T-helper 2 cell treated with Interferon-gamma antibody and Interleukin-4, amounts not matched to agents 5 μg/mL and 100 μg/mL, for 36 hours (primary cell): Measurements from ENCODE around the gene DNAJC22.
A peak's percentile ranks its signal among the peaks of the same experiment; 100 is the strongest.
"Not testable (repeated sequence)": the region's sequence is repeated elsewhere in the genome, so short reads cannot be mapped to it uniquely, and the experiment has no call there.

Experiments used
- DNase-seq: peaks from one replicate; pipeline ENCODE4 v3.0.0; 2021; ENCODE audit warnings: low spot score
- H3K27ac Mint-ChIP-seq: one replicate; pipeline ENCODE4 v1.8.0; 2021; ENCODE audit warnings: mild to moderate bottlenecking, mixed read lengths
- H3K27me3 Mint-ChIP-seq: one replicate; pipeline ENCODE4 v1.8.0; 2021; ENCODE audit warnings: low read depth, mixed read lengths
- H3K36me3 Mint-ChIP-seq: one replicate; pipeline ENCODE4 v1.8.0; 2021; ENCODE audit warnings: low read depth, mixed read lengths
- H3K4me1 Mint-ChIP-seq: one replicate; pipeline ENCODE4 v1.8.0; 2021; ENCODE audit warnings: low read depth, mixed read lengths
- H3K4me3 Mint-ChIP-seq: one replicate; pipeline ENCODE4 v1.8.0; 2022; ENCODE audit warnings: mild to moderate bottlenecking, moderate library complexity, mixed read lengths
- H3K9me3 Mint-ChIP-seq: one replicate; pipeline ENCODE4 v1.8.0; 2021; ENCODE audit warnings: mixed read lengths

Gene DNAJC22

GRCh38 chr12:49323524-49324097 lies 23.1 kb upstream of the DNAJC22 start:
- Mint-ChIP-seq H3K4me3 (peak overlapping the region; percentile 99), H3K4me1 (peaks cover 21% of the 10 kb centered on the region), H3K9me3 (no peaks in the 10 kb centered on the region), H3K27ac (peak overlapping the region; percentile 95), H3K36me3 (peaks cover 32% of the 10 kb centered on the region), H3K27me3 (no peaks in the 10 kb centered on the region)
- DNase-seq = no peak

- Mint-ChIP-seq H3K4me1 (peaks cover 21% of the 10 kb centered on the region), H3K27ac (no peak overlapping the region), H3K27me3 (no peaks in the 10 kb centered on the region), H3K9me3 (no peaks in the 10 kb centered on the region), H3K4me3 (no peak overlapping the region), H3K36me3 (peaks cover 43% of the 10 kb centered on the region)
- no peak for DNase-seq
These were observed 21.1 kb upstream of the DNAJC22 start for GRCh38 chr12:49325606-49326005.

- Mint-ChIP-seq H3K27ac (no peak overlapping the region), H3K27me3 (peaks cover 7% of the 10 kb centered on the region), H3K36me3 (peaks cover 57% of the 10 kb centered on the region), H3K4me1 (peaks cover 14% of the 10 kb centered on the region), H3K4me3 (no peak overlapping the region), H3K9me3 (no peaks in the 10 kb centered on the region)
- DNase-seq = no peak
These were observed 19.3 kb upstream of the DNAJC22 start for GRCh38 chr12:49327368-49327767.

- H3K27me3 Mint-ChIP-seq = peaks cover 11% of the 10 kb centered on the region
These were observed 18.8 kb upstream of the DNAJC22 start for GRCh38 chr12:49327887-49328286.

GRCh38 chr12:49328816-49329215 lies 17.9 kb upstream of the DNAJC22 start:
- Mint-ChIP-seq H3K4me1 (peaks cover 12% of the 10 kb centered on the region), H3K27ac (no peak overlapping the region), H3K36me3 (peaks cover 49% of the 10 kb centered on the region), H3K4me3 (no peak overlapping the region), H3K27me3 (peaks cover 16% of the 10 kb centered on the region), H3K9me3 (no peaks in the 10 kb centered on the region)
- no peak for DNase-seq

More at GRCh38 chr12:49327887-49328286, 18.8 kb upstream of the DNAJC22 start:
- no peak overlapping the region for H3K27ac Mint-ChIP-seq
- no peak for DNase-seq
- H3K9me3 Mint-ChIP-seq = no peaks in the 10 kb centered on the region
- H3K36me3 Mint-ChIP-seq = peaks cover 57% of the 10 kb centered on the region
- H3K4me3 Mint-ChIP-seq = no peak overlapping the region
- peaks cover 13% of the 10 kb centered on the region for H3K4me1 Mint-ChIP-seq

- no peak overlapping the region for H3K4me3 Mint-ChIP-seq
- no peak overlapping the region for H3K27ac Mint-ChIP-seq
- peaks cover 7% of the 10 kb centered on the region for H3K4me1 Mint-ChIP-seq
- DNase-seq = no peak
- peaks cover 27% of the 10 kb centered on the region for H3K27me3 Mint-ChIP-seq
- H3K9me3 Mint-ChIP-seq = no peaks in the 10 kb centered on the region
- H3K36me3 Mint-ChIP-seq = peaks cover 46% of the 10 kb centered on the region
These were observed 16.6 kb upstream of the DNAJC22 start for GRCh38 chr12:49330032-49330619.

- H3K36me3 Mint-ChIP-seq = peaks cover 43% of the 10 kb centered on the region
- peaks cover 34% of the 10 kb centered on the region for H3K27me3 Mint-ChIP-seq
- H3K27ac Mint-ChIP-seq = no peak overlapping the region
- no peaks in the 10 kb centered on the region for H3K9me3 Mint-ChIP-seq
- H3K4me3 Mint-ChIP-seq = no peak overlapping the region
- peaks cover 11% of the 10 kb centered on the region for H3K4me1 Mint-ChIP-seq
- no peak for DNase-seq
These were observed 15.9 kb upstream of the DNAJC22 start for GRCh38 chr12:49330631-49331379.

GRCh38 chr12:49331380-49332222 lies 15.1 kb upstream of the DNAJC22 start:
- Mint-ChIP-seq H3K27ac (no peak overlapping the region), H3K9me3 (no peaks in the 10 kb centered on the region), H3K36me3 (peaks cover 37% of the 10 kb centered on the region), H3K4me3 (no peak overlapping the region), H3K27me3 (peaks cover 36% of the 10 kb centered on the region), H3K4me1 (peaks cover 6% of the 10 kb centered on the region)
- DNase-seq = no peak

- peaks cover 30% of the 10 kb centered on the region for H3K36me3 Mint-ChIP-seq
- peaks cover 44% of the 10 kb centered on the region for H3K27me3 Mint-ChIP-seq
- peaks cover 12% of the 10 kb centered on the region for H3K4me1 Mint-ChIP-seq
- H3K27ac Mint-ChIP-seq = no peak overlapping the region
- no peak overlapping the region for H3K4me3 Mint-ChIP-seq
- no peaks in the 10 kb centered on the region for H3K9me3 Mint-ChIP-seq
- no peak for DNase-seq
These were observed 14.2 kb upstream of the DNAJC22 start for GRCh38 chr12:49332441-49332861.

GRCh38 chr12:49332891-49333371 lies 13.8 kb upstream of the DNAJC22 start:
- Mint-ChIP-seq H3K4me3 (peak overlapping the region; percentile 14), H3K27ac (no peak overlapping the region), H3K36me3 (peaks cover 26% of the 10 kb centered on the region), H3K9me3 (no peaks in the 10 kb centered on the region), H3K4me1 (peaks cover 15% of the 10 kb centered on the region), H3K27me3 (peaks cover 49% of the 10 kb centered on the region)
- DNase-seq = no peak

- H3K27ac Mint-ChIP-seq, DNase-seq, H3K4me3 Mint-ChIP-seq, H3K9me3 Mint-ChIP-seq: not testable (repeated sequence)
- peaks cover 25% of the 10 kb centered on the region for H3K36me3 Mint-ChIP-seq
- H3K27me3 Mint-ChIP-seq = peaks cover 57% of the 10 kb centered on the region
- peaks cover 15% of the 10 kb centered on the region for H3K4me1 Mint-ChIP-seq
These were observed 12.9 kb upstream of the DNAJC22 start for GRCh38 chr12:49333778-49334177.

- H3K4me1 Mint-ChIP-seq = peaks cover 15% of the 10 kb centered on the region
- DNase-seq = no peak
- H3K36me3 Mint-ChIP-seq = peaks cover 21% of the 10 kb centered on the region
- no peak overlapping the region for H3K4me3 Mint-ChIP-seq
- H3K27ac Mint-ChIP-seq = no peak overlapping the region
- peaks cover 62% of the 10 kb centered on the region for H3K27me3 Mint-ChIP-seq
- no peaks in the 10 kb centered on the region for H3K9me3 Mint-ChIP-seq
These were observed 12.5 kb upstream of the DNAJC22 start for GRCh38 chr12:49334226-49334625.

GRCh38 chr12:49334681-49335080 lies 12.0 kb upstream of the DNAJC22 start:
- Mint-ChIP-seq H3K27me3 (peaks cover 66% of the 10 kb centered on the region), H3K27ac (no peak overlapping the region), H3K36me3 (peaks cover 19% of the 10 kb centered on the region), H3K4me3 (no peak overlapping the region), H3K4me1 (peaks cover 15% of the 10 kb centered on the region), H3K9me3 (no peaks in the 10 kb centered on the region)
- DNase-seq = no peak
